ENCODE results near the gene SPATS2. TPM values are rescaled to one million over a fixed set of nuclear protein-coding genes. Genes with fewer than 3 reads are reported as not detected.

The SPATS2 gene
- total RNA-seq, 1 donor from 2014 or later: 11.4 TPM

GRCh38 chr12:49566361-49566760 is 199.1 kb downstream of the SPATS2 start:
- intact Hi-C loops (cut with micrococcal nuclease): loop anchor here (5.0 kb wide), 4 partner anchors 196 to 549 kb away; partner anchors contain the start of genes COX14, NCKAP5L and PRKAG1

- intact Hi-C loops (cut with micrococcal nuclease): loop anchor here (1.0 to 5.0 kb wide), 5 partner anchors 195 to 550 kb away; partner anchors contain the start of genes COX14, NCKAP5L, PRKAG1 and TUBA1A
These were observed 200.0 kb downstream of the SPATS2 start for GRCh38 chr12:49567302-49567610.

- intact Hi-C loops (cut with micrococcal nuclease): loop anchor here (1.0 to 5.0 kb wide), 16 partner anchors 30 to 551 kb away; partner anchors contain the start of genes BCDIN3D, COX14, FMNL3 and LMBR1L
These were observed 200.6 kb downstream of the SPATS2 start, which contains the start of gene MCRS1 for GRCh38 chr12:49567611-49568441. TSS of gene MCRS1 (minus strand) at chr12:49568142. CDS start at chr12:49566731, 1,411 bp downstream.

GRCh38 chr12:49568442-49569162 is 201.3 kb downstream of the SPATS2 start:
- intact Hi-C loops (cut with micrococcal nuclease): loop anchor here (1.0 to 5.0 kb wide), 15 partner anchors 30 to 551 kb away; partner anchors contain the start of genes BCDIN3D, COX14, FMNL3 and LMBR1L

Other genes with a start within 250 kb of the SPATS2 start
- gene TUBA1B, start 236.1 kb upstream of the SPATS2 start, total RNA-seq: 1,474 and 1,482 TPM in 2 replicates
- gene TUBA1A, start 178.4 kb upstream of the SPATS2 start, total RNA-seq: 57.8 and 58.6 TPM in 2 replicates
- gene TUBA1C, start 102.4 kb upstream of the SPATS2 start, total RNA-seq: 204 and 205 TPM in 2 replicates
- gene PRPH, start 72.3 kb upstream of the SPATS2 start, total RNA-seq: not detected in 2 replicates
- 62.2 and 67.1 TPM in 2 replicates for gene TROAP, start 44.2 kb upstream of the SPATS2 start, total RNA-seq
- not detected in 2 replicates for gene C1QL4, start 30.3 kb upstream of the SPATS2 start, total RNA-seq
- gene DNAJC22, start 20.6 kb upstream of the SPATS2 start, total RNA-seq: not detected in 2 replicates
- gene KCNH3, start 171.6 kb downstream of the SPATS2 start, total RNA-seq: 0.71 and 0.83 TPM in 2 replicates
- 72.2 and 72.4 TPM in 2 replicates for gene MCRS1, start 200.7 kb downstream of the SPATS2 start, total RNA-seq
- 0.29 and 0.54 TPM in 2 replicates for gene FAM186B, start 238.2 kb downstream of the SPATS2 start, total RNA-seq

All from T-helper 1 cell treated with Interleukin-12 subunit alpha and Interleukin-12 subunit beta and Interleukin-4 antibody, amounts not matched to agents 30 ng/mL and 1 ng/mL, for 36 hours (primary cell).